Measurements from ENCODE around the gene TMEM88. TPM values are rescaled to one million over a fixed set of nuclear protein-coding genes. Genes with fewer than 3 reads are reported as not detected.
"Not testable (repeated sequence)": the region's sequence is repeated elsewhere in the genome, so short reads cannot be mapped to it uniquely, and the experiment has no call there.

TMEM88 gene
- total RNA-seq, 1 donor from 2014 or later = 13.8 TPM

DNA sequence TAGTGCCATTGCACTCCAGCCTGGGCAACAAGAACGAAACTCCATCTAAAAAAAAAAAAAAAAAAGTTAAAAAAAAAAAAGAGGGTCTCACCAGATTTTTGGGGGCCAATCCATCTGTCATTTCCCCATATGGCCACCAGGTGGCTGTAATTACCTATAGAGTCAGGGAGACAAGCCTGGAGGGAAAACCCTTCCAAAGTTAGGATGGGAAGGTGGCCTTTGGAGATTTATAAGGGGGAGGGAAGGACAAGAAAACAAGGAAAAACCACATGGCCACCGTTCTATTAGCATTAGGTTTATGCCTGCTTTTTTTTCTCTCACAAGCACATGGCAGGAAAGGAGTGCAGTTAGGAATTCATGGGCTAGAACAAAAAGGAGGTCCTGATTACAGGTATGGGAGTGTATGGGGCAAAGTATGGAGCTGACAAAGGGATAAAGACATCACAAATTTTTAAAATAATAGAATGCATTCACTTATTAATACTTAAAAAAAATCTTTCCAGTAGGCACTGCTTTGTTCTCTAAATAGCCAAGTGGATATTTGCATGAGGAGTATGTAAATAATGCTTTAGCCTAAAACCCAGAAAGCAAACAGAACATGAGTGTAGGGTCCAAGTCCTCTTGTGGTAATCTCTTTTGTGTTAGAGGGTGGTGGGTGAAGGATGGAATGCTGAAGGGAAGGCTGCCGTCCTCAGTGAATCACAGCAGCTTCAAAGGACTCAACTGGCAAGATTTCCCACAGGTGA lies 8.0 kb downstream of the TMEM88 start:
- Histone ChIP-seq H4K20me1 (ENCODE audit: low read depth) (peaks cover 12% of the 10 kb centered on the region), H3K79me2 (ENCODE audit: low read depth) (peaks cover 5% of the 10 kb centered on the region), H3K27ac (no peak overlapping the region), H3F3A (ENCODE audit: low read depth) (peaks cover 13% of the 10 kb centered on the region), H3K9ac (no peak overlapping the region), H2AFZ (replicated peaks) (no peak overlapping the region), H3K4me2 (no peak overlapping the region), H3K9me3 (ENCODE audit: low read depth) (no peaks in the 10 kb centered on the region), H3K27me3 (no peaks in the 10 kb centered on the region), H3K36me3 (no peaks in the 10 kb centered on the region), H3K4me3 (no peak overlapping the region), H3K4me1 (peaks cover 9% of the 10 kb centered on the region)
- Mint-ChIP-seq H3K9me3 (no peaks in the 10 kb centered on the region), H3K27ac (no peak overlapping the region), H3K4me1 (peaks cover 3% of the 10 kb centered on the region), H3K27me3 (ENCODE audit: insufficient read depth, low read depth) (peaks cover 2% of the 10 kb centered on the region), H3K36me3 (peaks cover 21% of the 10 kb centered on the region), H3K4me3 (peak overlapping the region; percentile 3)
- DNase-seq (ENCODE audit: low spot score) = peak; percentile 82
- TF ChIP-seq, protein P1, sequence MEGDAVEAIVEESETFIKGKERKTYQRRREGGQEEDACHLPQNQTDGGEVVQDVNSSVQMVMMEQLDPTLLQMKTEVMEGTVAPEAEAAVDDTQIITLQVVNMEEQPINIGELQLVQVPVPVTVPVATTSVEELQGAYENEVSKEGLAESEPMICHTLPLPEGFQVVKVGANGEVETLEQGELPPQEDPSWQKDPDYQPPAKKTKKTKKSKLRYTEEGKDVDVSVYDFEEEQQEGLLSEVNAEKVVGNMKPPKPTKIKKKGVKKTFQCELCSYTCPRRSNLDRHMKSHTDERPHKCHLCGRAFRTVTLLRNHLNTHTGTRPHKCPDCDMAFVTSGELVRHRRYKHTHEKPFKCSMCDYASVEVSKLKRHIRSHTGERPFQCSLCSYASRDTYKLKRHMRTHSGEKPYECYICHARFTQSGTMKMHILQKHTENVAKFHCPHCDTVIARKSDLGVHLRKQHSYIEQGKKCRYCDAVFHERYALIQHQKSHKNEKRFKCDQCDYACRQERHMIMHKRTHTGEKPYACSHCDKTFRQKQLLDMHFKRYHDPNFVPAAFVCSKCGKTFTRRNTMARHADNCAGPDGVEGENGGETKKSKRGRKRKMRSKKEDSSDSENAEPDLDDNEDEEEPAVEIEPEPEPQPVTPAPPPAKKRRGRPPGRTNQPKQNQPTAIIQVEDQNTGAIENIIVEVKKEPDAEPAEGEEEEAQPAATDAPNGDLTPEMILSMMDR (IDR thresholded peaks at IDR 0.05) = peak; percentile 77
- no peak for TF ChIP-seq EZH2phosphoT487 (IDR thresholded peaks at IDR 0.05)

DNA sequence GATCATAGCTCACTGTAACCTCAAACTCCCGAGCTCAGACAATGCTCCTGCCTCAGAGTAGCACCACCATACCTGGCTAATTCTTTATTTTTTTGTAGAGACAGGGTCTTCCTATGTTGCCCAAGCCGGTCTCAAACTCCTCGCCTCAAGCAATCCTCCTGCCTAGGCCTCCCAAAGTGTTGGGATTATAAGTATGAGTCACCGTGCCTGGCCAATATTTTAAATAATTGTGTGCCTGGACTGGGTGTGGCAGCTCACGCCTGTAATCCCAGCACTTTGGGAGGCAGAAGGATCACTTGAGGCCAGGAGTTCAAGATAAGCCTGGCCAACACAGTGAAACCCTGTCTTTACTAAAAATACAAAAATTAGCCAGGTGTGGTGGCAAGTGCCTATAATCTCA lies 9.5 kb downstream of the TMEM88 start:
- H3K4me1 ChIP-seq; H3K79me2 ChIP-seq (ENCODE audit: low read depth); H3K9me3 ChIP-seq (ENCODE audit: low read depth); H3F3A ChIP-seq (ENCODE audit: low read depth); H3K27me3 Mint-ChIP-seq (ENCODE audit: insufficient read depth, low read depth); H3K27ac Mint-ChIP-seq; H4K20me1 ChIP-seq (ENCODE audit: low read depth); H2AFZ ChIP-seq (replicated peaks); H3K4me1 Mint-ChIP-seq; H3K4me3 Mint-ChIP-seq; H3K9ac ChIP-seq; H3K4me2 ChIP-seq; H3K27me3 ChIP-seq; H3K27ac ChIP-seq; H3K4me3 ChIP-seq; H3K36me3 ChIP-seq; DNase-seq (ENCODE audit: low spot score); H3K9me3 Mint-ChIP-seq: not testable (repeated sequence)
- peaks cover 23% of the 10 kb centered on the region for H3K36me3 Mint-ChIP-seq

DNA sequence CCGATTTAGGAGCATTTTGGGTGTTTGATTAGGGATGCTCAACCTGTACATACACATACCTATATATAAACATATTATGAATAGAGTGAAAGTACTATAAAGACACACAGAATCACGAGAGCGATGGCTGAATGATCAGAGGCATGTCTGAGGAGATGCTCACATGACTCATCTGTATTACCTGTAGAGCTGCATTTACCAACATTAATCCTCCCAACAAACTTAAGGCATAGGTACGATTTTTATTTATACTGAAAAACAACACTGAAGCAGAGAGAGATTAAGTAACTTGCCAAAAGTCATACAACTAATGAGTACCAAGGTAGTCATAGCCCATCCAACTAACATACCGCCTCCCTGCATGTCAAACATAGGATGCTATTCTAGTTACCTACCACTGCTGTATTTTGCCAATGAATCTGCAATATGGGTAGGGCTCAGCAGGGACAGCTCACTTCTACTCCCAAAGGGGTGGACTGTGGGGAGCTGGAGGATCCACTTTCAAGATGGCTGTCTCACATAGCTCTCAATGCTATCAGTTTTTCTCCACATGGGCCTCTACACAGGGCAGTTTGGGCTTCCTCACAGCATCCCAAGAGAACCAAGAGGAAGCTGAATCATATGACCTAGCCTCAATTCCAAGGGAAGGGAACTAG lies 10.3 kb downstream of the TMEM88 start:
- Histone ChIP-seq H3K36me3 (no peaks in the 10 kb centered on the region), H3K9me3 (ENCODE audit: low read depth) (no peaks in the 10 kb centered on the region), H3K27me3 (no peaks in the 10 kb centered on the region), H3K4me2 (no peak overlapping the region), H3K4me1 (no peaks in the 10 kb centered on the region), H3K79me2 (ENCODE audit: low read depth) (no peaks in the 10 kb centered on the region), H3K9ac (no peak overlapping the region), H4K20me1 (ENCODE audit: low read depth) (peaks cover 5% of the 10 kb centered on the region), H3K4me3 (no peak overlapping the region), H3F3A (ENCODE audit: low read depth) (no peaks in the 10 kb centered on the region), H3K27ac (no peak overlapping the region), H2AFZ (replicated peaks) (no peak overlapping the region)
- peaks cover 2% of the 10 kb centered on the region for H3K27me3 Mint-ChIP-seq (ENCODE audit: insufficient read depth, low read depth)
- H3K4me3 Mint-ChIP-seq = no peak overlapping the region
- no peaks in the 10 kb centered on the region for H3K9me3 Mint-ChIP-seq
- H3K36me3 Mint-ChIP-seq = peaks cover 23% of the 10 kb centered on the region
- no peak for DNase-seq (ENCODE audit: low spot score)
- H3K27ac Mint-ChIP-seq = no peak overlapping the region
- TF ChIP-seq EZH2phosphoT487 (IDR thresholded peaks at IDR 0.05) = no peak
- no peak for TF ChIP-seq EZH2 (IDR thresholded peaks at IDR 0.05)
- TF ChIP-seq, protein P1 (IDR thresholded peaks at IDR 0.05) = no peak
- H3K4me1 Mint-ChIP-seq = peaks cover 3% of the 10 kb centered on the region

DNA sequence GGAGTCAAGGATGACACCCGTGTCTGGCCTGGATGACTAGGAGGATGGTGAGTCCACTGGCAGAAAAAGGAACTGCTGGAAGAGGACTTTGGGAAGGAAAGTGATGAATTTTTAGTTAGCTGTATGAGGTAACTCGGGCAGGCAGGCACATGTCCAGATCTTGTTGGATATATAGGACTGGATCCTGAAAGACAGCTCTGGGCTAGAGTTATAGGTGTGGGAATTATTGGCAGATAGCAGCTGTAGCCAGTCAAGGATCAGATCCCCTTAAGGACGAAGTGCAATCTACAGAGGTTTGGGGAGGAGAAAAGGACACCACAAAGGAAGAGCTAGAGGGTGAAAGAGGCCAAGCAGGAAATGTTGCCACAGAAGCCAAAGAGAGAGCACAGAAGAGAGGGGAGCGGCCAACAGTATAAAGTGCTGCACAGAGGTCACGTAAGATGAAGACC lies 13.0 kb downstream of the TMEM88 start:
- H3K27ac Mint-ChIP-seq = no peak overlapping the region
- H3K36me3 Mint-ChIP-seq = peaks cover 25% of the 10 kb centered on the region
- TF ChIP-seq, protein P1 (IDR thresholded peaks at IDR 0.05) = no peak
- TF ChIP-seq EZH2phosphoT487 (IDR thresholded peaks at IDR 0.05) = no peak
- no peak for TF ChIP-seq EZH2 (IDR thresholded peaks at IDR 0.05)
- H3K9me3 Mint-ChIP-seq = no peaks in the 10 kb centered on the region
- Histone ChIP-seq H3K4me2 (no peak overlapping the region), H3K36me3 (no peaks in the 10 kb centered on the region), H3K9me3 (ENCODE audit: low read depth) (no peaks in the 10 kb centered on the region), H2AFZ (replicated peaks) (no peak overlapping the region), H3K9ac (no peak overlapping the region), H3K27me3 (no peaks in the 10 kb centered on the region), H3K4me1 (no peaks in the 10 kb centered on the region), H3K27ac (no peak overlapping the region), H3F3A (ENCODE audit: low read depth) (no peaks in the 10 kb centered on the region), H4K20me1 (ENCODE audit: low read depth) (no peaks in the 10 kb centered on the region), H3K79me2 (ENCODE audit: low read depth) (no peaks in the 10 kb centered on the region), H3K4me3 (no peak overlapping the region)
- H3K4me1 Mint-ChIP-seq = no peaks in the 10 kb centered on the region
- H3K4me3 Mint-ChIP-seq = peak overlapping the region; percentile 2
- DNase-seq (ENCODE audit: low spot score) = no peak
- H3K27me3 Mint-ChIP-seq (ENCODE audit: insufficient read depth, low read depth) = peaks cover 2% of the 10 kb centered on the region

Measured in neural progenitor cell (in vitro differentiated cells).